ENCODE results near the gene VASH1. TPM values are rescaled to one million over a fixed set of nuclear protein-coding genes. Genes with fewer than 3 reads are reported as not detected.

VASH1 gene
- total and polyA plus RNA-seq, 2 donors (not counting 1 experiment from before 2014, with no cell fraction given) = 2.5 to 4.5 TPM

DNA sequence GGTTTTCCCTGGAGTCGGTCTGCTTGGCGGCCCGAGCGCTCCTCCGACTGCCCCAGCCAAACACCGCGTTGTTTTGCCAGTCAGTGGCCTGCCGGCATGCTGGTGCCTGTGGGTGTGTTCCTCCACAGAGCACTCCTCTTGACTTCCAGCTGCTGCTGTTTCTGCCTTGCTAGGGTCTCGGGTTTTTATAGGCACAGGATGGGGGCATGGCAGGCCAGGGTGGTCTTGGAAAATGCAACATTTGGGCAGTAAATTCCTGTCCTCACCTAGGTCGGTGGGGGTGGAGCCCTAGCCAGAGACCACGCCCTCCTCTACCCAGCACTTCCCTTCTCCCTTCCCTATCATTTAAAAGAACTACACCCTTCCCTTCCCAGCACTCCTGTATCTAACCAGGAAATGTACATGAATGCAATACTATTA, 34.7 kb upstream of the VASH1 start:
- Histone ChIP-seq H3K4me3 (replicated peaks in 1 of 4; ENCODE audit: control extremely low read depth in 1 of 4, insufficient read depth in 1 of 4, low read depth in 3 of 4, low read length in 4 of 4) (no peak overlapping the region), H3K79me2 (ENCODE audit: control insufficient read depth, insufficient read depth, low read length) (no peaks in the 10 kb centered on the region), H3K4me2 (ENCODE audit: extremely low read depth, insufficient read depth, low read length) (no peak overlapping the region), H4K20me1 (ENCODE audit: control insufficient read depth, extremely low read depth, insufficient read depth, low read length) (no peaks in the 10 kb centered on the region), H3K9me3 (ENCODE audit: control insufficient read depth, insufficient read depth, low read depth, low read length) (no peaks in the 10 kb centered on the region), H3K36me3 (ENCODE audit: control insufficient read depth, insufficient read depth, low read length) (no peaks in the 10 kb centered on the region), H3K27ac (ENCODE audit: insufficient read depth, low read length) (no peak overlapping the region), H3K27me3 (ENCODE audit: control insufficient read depth, insufficient read depth, low read length) (peaks cover 4% of the 10 kb centered on the region), H3K4me1 (ENCODE audit: control insufficient read depth, extremely low read depth, insufficient read depth, low read length) (no peaks in the 10 kb centered on the region), H3K9ac (ENCODE audit: insufficient read depth, low read length) (no peak overlapping the region), H2AFZ (ENCODE audit: low read length) (no peak overlapping the region)
- no peak for DNase-seq (ENCODE audit: low read depth in 2 of 2)
- no peak for TF ChIP-seq EZH2 (IDR thresholded peaks at IDR 0.05; ENCODE audit: low read length, missing control alignments)
- TF ChIP-seq, protein P1, sequence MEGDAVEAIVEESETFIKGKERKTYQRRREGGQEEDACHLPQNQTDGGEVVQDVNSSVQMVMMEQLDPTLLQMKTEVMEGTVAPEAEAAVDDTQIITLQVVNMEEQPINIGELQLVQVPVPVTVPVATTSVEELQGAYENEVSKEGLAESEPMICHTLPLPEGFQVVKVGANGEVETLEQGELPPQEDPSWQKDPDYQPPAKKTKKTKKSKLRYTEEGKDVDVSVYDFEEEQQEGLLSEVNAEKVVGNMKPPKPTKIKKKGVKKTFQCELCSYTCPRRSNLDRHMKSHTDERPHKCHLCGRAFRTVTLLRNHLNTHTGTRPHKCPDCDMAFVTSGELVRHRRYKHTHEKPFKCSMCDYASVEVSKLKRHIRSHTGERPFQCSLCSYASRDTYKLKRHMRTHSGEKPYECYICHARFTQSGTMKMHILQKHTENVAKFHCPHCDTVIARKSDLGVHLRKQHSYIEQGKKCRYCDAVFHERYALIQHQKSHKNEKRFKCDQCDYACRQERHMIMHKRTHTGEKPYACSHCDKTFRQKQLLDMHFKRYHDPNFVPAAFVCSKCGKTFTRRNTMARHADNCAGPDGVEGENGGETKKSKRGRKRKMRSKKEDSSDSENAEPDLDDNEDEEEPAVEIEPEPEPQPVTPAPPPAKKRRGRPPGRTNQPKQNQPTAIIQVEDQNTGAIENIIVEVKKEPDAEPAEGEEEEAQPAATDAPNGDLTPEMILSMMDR (conservative IDR thresholded peaks at IDR 0.05 in 1 of 2, IDR thresholded peaks at IDR 0.05 in 1 of 2; ENCODE audit: low read depth in 1 of 2, low read length in 2 of 2) = no peak

DNA sequence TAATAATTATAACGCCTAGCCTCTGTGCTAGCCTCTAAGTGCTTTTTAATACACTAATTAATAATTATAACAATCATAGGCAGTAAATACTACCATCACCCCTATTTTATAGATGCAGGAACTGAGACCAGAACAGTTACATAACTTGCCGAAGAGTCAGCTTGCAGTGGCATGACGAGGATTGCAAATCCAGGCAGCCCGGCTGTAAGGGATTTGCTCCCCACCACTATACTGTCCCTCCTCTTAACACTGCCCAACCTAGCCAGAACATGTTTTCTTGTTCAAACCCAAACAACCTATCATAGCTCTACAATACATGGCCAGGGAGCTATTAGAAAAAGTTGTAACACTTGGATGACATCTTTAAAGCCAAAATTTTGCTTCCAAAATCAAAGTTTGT, 33.9 kb upstream of the VASH1 start:
- TF ChIP-seq EZH2 (IDR thresholded peaks at IDR 0.05; ENCODE audit: low read length, missing control alignments) = no peak
- TF ChIP-seq, protein P1 (conservative IDR thresholded peaks at IDR 0.05 in 1 of 2, IDR thresholded peaks at IDR 0.05 in 1 of 2; ENCODE audit: low read depth in 1 of 2, low read length in 2 of 2) = no peak
- Histone ChIP-seq H3K4me2 (ENCODE audit: extremely low read depth, insufficient read depth, low read length) (no peak overlapping the region), H3K36me3 (ENCODE audit: control insufficient read depth, insufficient read depth, low read length) (no peaks in the 10 kb centered on the region), H3K27me3 (ENCODE audit: control insufficient read depth, insufficient read depth, low read length) (peaks cover 4% of the 10 kb centered on the region), H4K20me1 (ENCODE audit: control insufficient read depth, extremely low read depth, insufficient read depth, low read length) (no peaks in the 10 kb centered on the region), H3K4me3 (replicated peaks in 1 of 4; ENCODE audit: control extremely low read depth in 1 of 4, insufficient read depth in 1 of 4, low read depth in 3 of 4, low read length in 4 of 4) (no peak overlapping the region), H3K4me1 (ENCODE audit: control insufficient read depth, extremely low read depth, insufficient read depth, low read length) (no peaks in the 10 kb centered on the region), H3K9ac (ENCODE audit: insufficient read depth, low read length) (no peak overlapping the region), H3K79me2 (ENCODE audit: control insufficient read depth, insufficient read depth, low read length) (no peaks in the 10 kb centered on the region), H3K27ac (ENCODE audit: insufficient read depth, low read length) (no peak overlapping the region), H3K9me3 (ENCODE audit: control insufficient read depth, insufficient read depth, low read depth, low read length) (no peaks in the 10 kb centered on the region), H2AFZ (ENCODE audit: low read length) (no peak overlapping the region)
- DNase-seq (ENCODE audit: low read depth in 2 of 2) = no peak

DNA sequence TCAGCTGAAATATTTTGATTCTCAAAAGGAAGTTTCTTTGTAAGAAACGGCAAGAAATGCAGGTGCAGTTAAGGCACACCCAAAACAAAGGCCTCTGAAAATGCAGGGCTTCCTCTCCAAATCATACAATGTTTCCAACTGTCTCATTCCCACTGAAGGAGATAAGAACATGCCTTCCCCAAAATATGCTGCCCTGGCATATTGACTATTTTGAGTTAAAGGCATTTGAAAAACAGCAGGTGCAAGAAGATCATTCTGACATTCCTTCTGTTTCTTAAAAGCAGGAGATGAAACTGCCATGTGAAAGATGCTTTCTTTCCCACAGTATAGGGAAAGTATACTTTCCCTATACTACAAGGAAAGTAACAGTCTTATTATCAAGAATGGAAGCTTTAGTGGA, 33.4 kb upstream of the VASH1 start:
- Histone ChIP-seq H3K4me1 (ENCODE audit: control insufficient read depth, extremely low read depth, insufficient read depth, low read length) (no peaks in the 10 kb centered on the region), H3K9ac (ENCODE audit: insufficient read depth, low read length) (no peak overlapping the region), H4K20me1 (ENCODE audit: control insufficient read depth, extremely low read depth, insufficient read depth, low read length) (no peaks in the 10 kb centered on the region), H3K27me3 (ENCODE audit: control insufficient read depth, insufficient read depth, low read length) (peaks cover 4% of the 10 kb centered on the region), H2AFZ (ENCODE audit: low read length) (no peak overlapping the region), H3K27ac (ENCODE audit: insufficient read depth, low read length) (no peak overlapping the region), H3K4me3 (replicated peaks in 1 of 4; ENCODE audit: control extremely low read depth in 1 of 4, insufficient read depth in 1 of 4, low read depth in 3 of 4, low read length in 4 of 4) (no peak overlapping the region), H3K79me2 (ENCODE audit: control insufficient read depth, insufficient read depth, low read length) (no peaks in the 10 kb centered on the region), H3K36me3 (ENCODE audit: control insufficient read depth, insufficient read depth, low read length) (no peaks in the 10 kb centered on the region), H3K9me3 (ENCODE audit: control insufficient read depth, insufficient read depth, low read depth, low read length) (no peaks in the 10 kb centered on the region), H3K4me2 (ENCODE audit: extremely low read depth, insufficient read depth, low read length) (no peak overlapping the region)
- no peak for DNase-seq (ENCODE audit: low read depth in 2 of 2)
- TF ChIP-seq, protein P1 (conservative IDR thresholded peaks at IDR 0.05 in 1 of 2, IDR thresholded peaks at IDR 0.05 in 1 of 2; ENCODE audit: low read depth in 1 of 2, low read length in 2 of 2) = no peak
- TF ChIP-seq EZH2 (IDR thresholded peaks at IDR 0.05; ENCODE audit: low read length, missing control alignments) = no peak
